NB4 (cell line): Measurements from ENCODE around the gene AKT1.

Source experiments
- POLR2A ChIP-seq: IDR thresholded peaks from 2 replicates; pipeline ENCODE4 v1.6.1; 2011; ENCODE audit warnings: mild to moderate bottlenecking; ENCODE audit not compliant: insufficient read length; ENCODE audit errors: extremely low read depth
- TF ChIP-seq, protein P1 (sequence below): IDR thresholded peaks from one replicate; pipeline ENCODE4 v1.5.1; 2012; ENCODE audit warnings: low read depth, low read length
- TF ChIP-seq, protein P2 (sequence below): IDR thresholded peaks from 2 replicates; pipeline ENCODE4 v1.6.1; 2011; ENCODE audit warnings: low read depth, low read length

DNA sequence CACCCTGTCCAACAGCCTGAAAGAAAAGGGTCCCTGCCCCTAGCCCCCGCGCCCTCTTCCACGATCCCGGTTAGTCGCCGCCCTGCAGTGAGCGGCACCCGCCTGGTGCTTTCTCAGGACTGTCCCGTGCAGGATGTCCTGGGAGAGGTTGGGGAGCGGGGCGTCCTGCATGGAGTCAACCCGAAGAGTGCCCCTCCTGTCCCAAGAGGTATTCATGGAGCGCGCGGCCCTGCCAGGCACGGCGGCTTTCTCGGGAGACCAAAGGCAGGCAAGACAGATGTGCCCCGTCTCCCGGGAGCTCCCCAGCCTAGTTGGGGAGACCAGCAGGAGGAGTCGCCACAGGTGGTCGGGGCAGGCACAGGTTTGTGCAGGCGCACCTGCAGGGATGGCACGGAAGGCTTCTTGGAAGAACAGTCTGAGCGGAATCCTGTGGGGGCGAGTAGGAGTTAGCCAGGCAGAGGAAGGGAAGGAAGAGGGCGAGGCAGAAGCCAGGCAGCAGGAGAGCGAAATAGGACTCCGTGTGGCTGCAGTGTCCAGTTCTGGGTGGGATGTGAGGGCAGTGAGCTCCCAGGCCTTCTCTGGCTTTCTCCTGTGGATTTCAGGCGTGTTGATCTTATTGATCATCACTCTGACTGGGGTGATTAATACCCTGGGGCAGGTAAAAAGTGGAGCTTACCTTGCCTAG, 41.9 kb downstream of the AKT1 start:
- TF ChIP-seq, protein P1, sequence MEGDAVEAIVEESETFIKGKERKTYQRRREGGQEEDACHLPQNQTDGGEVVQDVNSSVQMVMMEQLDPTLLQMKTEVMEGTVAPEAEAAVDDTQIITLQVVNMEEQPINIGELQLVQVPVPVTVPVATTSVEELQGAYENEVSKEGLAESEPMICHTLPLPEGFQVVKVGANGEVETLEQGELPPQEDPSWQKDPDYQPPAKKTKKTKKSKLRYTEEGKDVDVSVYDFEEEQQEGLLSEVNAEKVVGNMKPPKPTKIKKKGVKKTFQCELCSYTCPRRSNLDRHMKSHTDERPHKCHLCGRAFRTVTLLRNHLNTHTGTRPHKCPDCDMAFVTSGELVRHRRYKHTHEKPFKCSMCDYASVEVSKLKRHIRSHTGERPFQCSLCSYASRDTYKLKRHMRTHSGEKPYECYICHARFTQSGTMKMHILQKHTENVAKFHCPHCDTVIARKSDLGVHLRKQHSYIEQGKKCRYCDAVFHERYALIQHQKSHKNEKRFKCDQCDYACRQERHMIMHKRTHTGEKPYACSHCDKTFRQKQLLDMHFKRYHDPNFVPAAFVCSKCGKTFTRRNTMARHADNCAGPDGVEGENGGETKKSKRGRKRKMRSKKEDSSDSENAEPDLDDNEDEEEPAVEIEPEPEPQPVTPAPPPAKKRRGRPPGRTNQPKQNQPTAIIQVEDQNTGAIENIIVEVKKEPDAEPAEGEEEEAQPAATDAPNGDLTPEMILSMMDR = no peak
- no peak for TF ChIP-seq POLR2A
- TF ChIP-seq, protein P2, sequence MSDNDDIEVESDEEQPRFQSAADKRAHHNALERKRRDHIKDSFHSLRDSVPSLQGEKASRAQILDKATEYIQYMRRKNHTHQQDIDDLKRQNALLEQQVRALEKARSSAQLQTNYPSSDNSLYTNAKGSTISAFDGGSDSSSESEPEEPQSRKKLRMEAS = no peak
